ENCODE data around the gene GLUL. TPM values are rescaled to one million over a fixed set of nuclear protein-coding genes. Genes with fewer than 3 reads are reported as not detected.

GLUL gene
- total and polyA plus RNA-seq, 2 donors (not counting 1 experiment from before 2014, with no cell fraction given): 38.9 to 44.2 TPM

- Histone ChIP-seq H4K20me1 (ENCODE audit: control insufficient read depth, insufficient read depth, low read length, poor library complexity, severe bottlenecking) (no peaks in the 10 kb centered on the region), H3K4me2 (replicated peaks; ENCODE audit: low read depth, low read length, poor library complexity, severe bottlenecking) (no peak overlapping the region), H2AFZ (ENCODE audit: insufficient read depth, low read depth, low read length, poor library complexity, severe bottlenecking) (no peak overlapping the region), H3K79me2 (ENCODE audit: control insufficient read depth, insufficient read depth, low read length) (no peaks in the 10 kb centered on the region), H3K4me3 (ENCODE audit: control extremely low read depth in 1 of 5, extremely low read depth in 1 of 5, insufficient read depth in 1 of 5, low read depth in 2 of 5, low read length in 4 of 5) (no peak overlapping the region), H3K4me1 (ENCODE audit: control insufficient read depth in 2 of 2, insufficient read depth in 2 of 2, low read length in 2 of 2) (no peaks in the 10 kb centered on the region), H3K9me3 (ENCODE audit: control extremely low read depth in 1 of 3, control insufficient read depth in 2 of 3, insufficient read depth in 1 of 3, low read length in 2 of 3) (no peaks in the 10 kb centered on the region), H3K27ac (ENCODE audit: low read length in 2 of 2) (no peak overlapping the region), H3K36me3 (replicated peaks in 1 of 2; ENCODE audit: control extremely low read depth in 1 of 2, control insufficient read depth in 1 of 2, extremely low read depth in 1 of 2, insufficient read depth in 2 of 2, low read length in 1 of 2) (no peaks in the 10 kb centered on the region), H3K9ac (ENCODE audit: low read length) (no peak overlapping the region), H3K27me3 (replicated peaks in 1 of 4; ENCODE audit: control extremely low read depth in 1 of 4, control insufficient read depth in 3 of 4, insufficient read depth in 4 of 4, low read length in 3 of 4) (no peaks in the 10 kb centered on the region)
- Mint-ChIP-seq H3K9me3 (ENCODE audit: insufficient read depth) (no peaks in the 10 kb centered on the region), H3K4me3 (no peak overlapping the region), H3K27me3 (peaks cover 13% of the 10 kb centered on the region), H3K4me1 (no peaks in the 10 kb centered on the region), H3K27ac (no peak overlapping the region)
- POLR2A ChIA-PET: no interaction called here
- WGBS (ENCODE audit: insufficient coverage): no CpG with 5 or more reads among the region's 2 CpGs
- intact Hi-C loops (cut with micrococcal nuclease): no loop called here
- DNase-seq (no peak), ATAC-seq (ENCODE audit: low read depth) (no peak)
- TF ChIP-seq CTCF (IDR thresholded peaks at IDR 0.05): no peak
- TF ChIP-seq EZH2 (IDR thresholded peaks at IDR 0.05; ENCODE audit: borderline replicate concordance, insufficient read depth, low read depth, low read length, poor library complexity, severe bottlenecking): no peak
- CTCF ChIA-PET: no interaction called here
Measured at GRCh38 chr1:182350839-182351238, 40.8 kb downstream of the GLUL start.

- no peak overlapping the region for H3K4me3 Mint-ChIP-seq
- peaks cover 9% of the 10 kb centered on the region for H3K27me3 Mint-ChIP-seq
- TF ChIP-seq EZH2 (IDR thresholded peaks at IDR 0.05; ENCODE audit: borderline replicate concordance, insufficient read depth, low read depth, low read length, poor library complexity, severe bottlenecking) (no peak), CTCF (IDR thresholded peaks at IDR 0.05) (no peak)
- H3K9me3 Mint-ChIP-seq (ENCODE audit: insufficient read depth): no peaks in the 10 kb centered on the region
- Histone ChIP-seq H3K79me2 (ENCODE audit: control insufficient read depth, insufficient read depth, low read length) (no peaks in the 10 kb centered on the region), H3K4me1 (ENCODE audit: control insufficient read depth in 2 of 2, insufficient read depth in 2 of 2, low read length in 2 of 2) (no peaks in the 10 kb centered on the region), H3K36me3 (replicated peaks in 1 of 2; ENCODE audit: control extremely low read depth in 1 of 2, control insufficient read depth in 1 of 2, extremely low read depth in 1 of 2, insufficient read depth in 2 of 2, low read length in 1 of 2) (no peaks in the 10 kb centered on the region), H3K4me2 (replicated peaks; ENCODE audit: low read depth, low read length, poor library complexity, severe bottlenecking) (no peak overlapping the region), H3K27me3 (replicated peaks in 1 of 4; ENCODE audit: control extremely low read depth in 1 of 4, control insufficient read depth in 3 of 4, insufficient read depth in 4 of 4, low read length in 3 of 4) (no peaks in the 10 kb centered on the region), H2AFZ (ENCODE audit: insufficient read depth, low read depth, low read length, poor library complexity, severe bottlenecking) (no peak overlapping the region), H3K9me3 (ENCODE audit: control extremely low read depth in 1 of 3, control insufficient read depth in 2 of 3, insufficient read depth in 1 of 3, low read length in 2 of 3) (no peaks in the 10 kb centered on the region), H3K9ac (ENCODE audit: low read length) (no peak overlapping the region), H3K4me3 (ENCODE audit: control extremely low read depth in 1 of 5, extremely low read depth in 1 of 5, insufficient read depth in 1 of 5, low read depth in 2 of 5, low read length in 4 of 5) (no peak overlapping the region), H4K20me1 (ENCODE audit: control insufficient read depth, insufficient read depth, low read length, poor library complexity, severe bottlenecking) (no peaks in the 10 kb centered on the region), H3K27ac (ENCODE audit: low read length in 2 of 2) (no peak overlapping the region)
- ChIA-PET CTCF (interaction anchor here (0.7 to 1.4 kb wide), 2 partner anchors 39 to 48 kb away, joined by 3 read pairs; no protein-coding TSS in a partner anchor), POLR2A (no interaction called here)
- DNase-seq (no peak), ATAC-seq (ENCODE audit: low read depth) (no peak)
- intact Hi-C loops (cut with micrococcal nuclease): no loop called here
- H3K27ac Mint-ChIP-seq: no peak overlapping the region
- 89% methylated on average over 3 of the region's 6 CpGs for WGBS (ENCODE audit: insufficient coverage)
- H3K4me1 Mint-ChIP-seq: no peaks in the 10 kb centered on the region
Measured at GRCh38 chr1:182348961-182349747, 42.4 kb downstream of the GLUL start.

Data from B cell (primary cell).